Loucy (cell line): ENCODE measurements around the gene KCNJ6.

Experiments
- H2AFZ ChIP-seq: fragments of 200-600 bp; sonication (generic); 2 replicates; pipeline ENCODE4 v1.6.0; 2016; ENCODE audit warnings: antibody characterized with exemption, mild to moderate bottlenecking, low read length, moderate library complexity
- H3F3A ChIP-seq: fragments of 200-600 bp; 2 replicates; pipeline ENCODE4 v1.6.0; 2016; ENCODE audit warnings: antibody characterized with exemption, low read depth, mild to moderate bottlenecking
- H3K27me3 ChIP-seq: fragments of 200-600 bp; sonication (generic); 2 replicates; pipeline ENCODE4 v1.6.1; 2014; ENCODE audit warnings: low read length, mild to moderate bottlenecking; ENCODE audit not compliant: insufficient read depth, poor library complexity, severe bottlenecking
- H3K36me3 ChIP-seq: fragments of 200-600 bp; sonication (generic); 2 replicates; pipeline ENCODE4 v1.6.1; 2016; ENCODE audit warnings: low read length; ENCODE audit not compliant: insufficient read depth
- H3K4me1 ChIP-seq: fragments of 200-600 bp; sonication (generic); 2 replicates; pipeline ENCODE4 v1.5.1; 2014; ENCODE audit warnings: low read length, mild to moderate bottlenecking; ENCODE audit not compliant: insufficient read depth, poor library complexity, severe bottlenecking
- H3K4me2 ChIP-seq: fragments of 200-600 bp; sonication (generic); 2 replicates; pipeline ENCODE4 v1.6.0; 2014; ENCODE audit warnings: antibody characterized with exemption, low read length, low read depth, mild to moderate bottlenecking; ENCODE audit not compliant: poor library complexity, severe bottlenecking
- H3K4me3 ChIP-seq: fragments of 200-600 bp; sonication (generic); 2 replicates; pipeline ENCODE4 v1.5.1; 2014; ENCODE audit warnings: low read length, mild to moderate bottlenecking, mixed read lengths; ENCODE audit not compliant: poor library complexity, severe bottlenecking
- H3K79me2 ChIP-seq: fragments of 200-600 bp; sonication (generic); 2 replicates; pipeline ENCODE4 v1.6.1; 2014; ENCODE audit warnings: low read length; ENCODE audit not compliant: insufficient read depth
- H3K9ac ChIP-seq: fragments of 200-600 bp; sonication (generic); 2 replicates; pipeline ENCODE4 v1.6.0; 2014; ENCODE audit warnings: mild to moderate bottlenecking, low read depth, low read length, moderate library complexity; ENCODE audit not compliant: poor library complexity, severe bottlenecking
- H3K9me2 ChIP-seq: fragments of 200-600 bp; sonication (generic); replicated peaks from 2 replicates; pipeline ENCODE4 v1.6.1; 2016; ENCODE audit warnings: low read depth, low read length, mixed read lengths
- H3K9me3 ChIP-seq: fragments of 200-600 bp; sonication (generic); 2 replicates; pipeline ENCODE4 v1.6.1; 2014; ENCODE audit warnings: mild to moderate bottlenecking, antibody characterized with exemption, low read length, low read depth; ENCODE audit not compliant: insufficient read depth
- H4K20me1 ChIP-seq: fragments of 200-600 bp; sonication (generic); 2 replicates; pipeline ENCODE4 v1.6.0; 2014; ENCODE audit warnings: antibody characterized with exemption, low read length, mild to moderate bottlenecking; ENCODE audit not compliant: insufficient read depth, poor library complexity, severe bottlenecking
- EZH2phosphoT487 ChIP-seq: fragments of 200-600 bp; IDR thresholded peaks from 2 replicates; pipeline ENCODE4 v1.6.1; 2018; ENCODE audit warnings: antibody characterized with exemption, mild to moderate bottlenecking, moderate library complexity, borderline replicate concordance
- TF ChIP-seq, protein P1 (sequence below): fragments of 200-600 bp; sonication (generic); conservative IDR thresholded peaks from 2 replicates; pipeline ENCODE4 v1.5.1; 2014; ENCODE audit warnings: mild to moderate bottlenecking, antibody characterized with exemption, low read length

KCNJ6 gene

DNA sequence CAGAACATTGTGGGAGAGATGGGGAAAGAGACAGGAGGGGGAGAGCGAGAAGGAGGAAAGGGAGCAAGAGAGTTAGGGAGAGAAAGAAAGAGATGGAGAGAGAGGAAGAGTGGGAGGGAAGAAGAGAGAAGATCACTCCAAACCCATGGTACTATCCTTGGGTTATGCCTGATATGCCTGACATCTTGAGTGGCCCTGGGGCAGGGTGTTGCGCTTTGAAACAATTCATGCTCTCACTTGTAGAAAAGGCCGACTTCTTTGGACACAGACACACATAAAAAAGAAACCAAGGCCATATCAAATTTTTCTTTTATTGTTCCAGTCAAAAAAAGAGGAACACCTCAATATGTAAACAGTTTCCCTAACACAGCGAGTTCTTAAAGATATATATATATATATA, 309.2 kb downstream of the KCNJ6 start:
- Histone ChIP-seq H3K9me2 (no peaks in the 10 kb centered on the region), H2AFZ (no peak overlapping the region), H3K36me3 (no peaks in the 10 kb centered on the region), H3K4me1 (no peaks in the 10 kb centered on the region), H3K4me3 (no peak overlapping the region), H3K4me2 (no peak overlapping the region), H3K9ac (no peak overlapping the region), H3K9me3 (no peaks in the 10 kb centered on the region), H3K79me2 (no peaks in the 10 kb centered on the region), H3K27me3 (no peaks in the 10 kb centered on the region), H4K20me1 (no peaks in the 10 kb centered on the region), H3F3A (no peaks in the 10 kb centered on the region)
- TF ChIP-seq EZH2phosphoT487, result no peak
- TF ChIP-seq, protein P1, sequence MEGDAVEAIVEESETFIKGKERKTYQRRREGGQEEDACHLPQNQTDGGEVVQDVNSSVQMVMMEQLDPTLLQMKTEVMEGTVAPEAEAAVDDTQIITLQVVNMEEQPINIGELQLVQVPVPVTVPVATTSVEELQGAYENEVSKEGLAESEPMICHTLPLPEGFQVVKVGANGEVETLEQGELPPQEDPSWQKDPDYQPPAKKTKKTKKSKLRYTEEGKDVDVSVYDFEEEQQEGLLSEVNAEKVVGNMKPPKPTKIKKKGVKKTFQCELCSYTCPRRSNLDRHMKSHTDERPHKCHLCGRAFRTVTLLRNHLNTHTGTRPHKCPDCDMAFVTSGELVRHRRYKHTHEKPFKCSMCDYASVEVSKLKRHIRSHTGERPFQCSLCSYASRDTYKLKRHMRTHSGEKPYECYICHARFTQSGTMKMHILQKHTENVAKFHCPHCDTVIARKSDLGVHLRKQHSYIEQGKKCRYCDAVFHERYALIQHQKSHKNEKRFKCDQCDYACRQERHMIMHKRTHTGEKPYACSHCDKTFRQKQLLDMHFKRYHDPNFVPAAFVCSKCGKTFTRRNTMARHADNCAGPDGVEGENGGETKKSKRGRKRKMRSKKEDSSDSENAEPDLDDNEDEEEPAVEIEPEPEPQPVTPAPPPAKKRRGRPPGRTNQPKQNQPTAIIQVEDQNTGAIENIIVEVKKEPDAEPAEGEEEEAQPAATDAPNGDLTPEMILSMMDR, result no peak

DNA sequence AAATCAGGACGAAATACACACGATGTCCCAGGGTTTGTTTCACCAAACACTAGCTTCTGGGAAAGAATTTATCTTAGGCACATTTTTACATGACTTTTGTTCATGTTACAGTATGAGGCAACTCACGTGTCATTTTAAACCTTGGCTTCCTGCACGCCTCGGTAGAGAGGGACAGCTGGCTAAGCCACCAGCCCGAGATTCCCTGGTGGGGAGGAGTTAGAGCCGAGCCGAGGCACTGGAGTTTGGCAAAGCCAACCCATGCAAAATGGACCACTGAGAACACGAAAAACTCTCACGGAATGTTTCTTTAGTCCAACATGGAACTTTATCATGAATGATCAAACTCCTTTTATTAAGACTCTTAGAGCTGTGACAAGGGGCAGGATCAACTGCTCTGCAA, 309.7 kb downstream of the KCNJ6 start:
- H3K36me3 ChIP-seq, result no peaks in the 10 kb centered on the region
- no peak for TF ChIP-seq EZH2phosphoT487
- no peaks in the 10 kb centered on the region for H3K79me2 ChIP-seq
- H2AFZ ChIP-seq, result no peak overlapping the region
- H3K4me3 ChIP-seq, result no peak overlapping the region
- no peaks in the 10 kb centered on the region for H3K27me3 ChIP-seq
- H3K9me3 ChIP-seq, result no peaks in the 10 kb centered on the region
- no peaks in the 10 kb centered on the region for H3K9me2 ChIP-seq
- H3K4me1 ChIP-seq, result no peaks in the 10 kb centered on the region
- H4K20me1 ChIP-seq, result no peaks in the 10 kb centered on the region
- no peaks in the 10 kb centered on the region for H3F3A ChIP-seq
- H3K9ac ChIP-seq, result no peak overlapping the region
- no peak overlapping the region for H3K4me2 ChIP-seq

DNA sequence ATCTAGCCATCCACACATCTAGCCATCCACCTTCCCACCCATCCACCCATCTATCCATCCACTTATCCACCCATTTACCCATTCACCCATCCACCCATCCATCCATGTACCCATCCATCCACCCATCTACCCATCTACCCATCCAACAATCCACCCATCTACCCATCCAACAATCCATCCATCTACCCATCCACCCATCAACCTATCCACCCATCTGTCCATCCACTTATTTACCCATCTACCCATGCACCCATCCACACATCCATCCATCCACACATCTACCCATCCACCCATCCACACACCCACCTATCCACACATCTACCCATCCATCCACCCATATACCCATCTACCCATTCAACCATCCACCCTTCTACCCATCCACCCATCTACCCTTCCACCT, 311.3 kb downstream of the KCNJ6 start:
- H3K79me2 ChIP-seq, result no peaks in the 10 kb centered on the region
- TF ChIP-seq EZH2phosphoT487, result no peak
- TF ChIP-seq, protein P1, result no peak
- no peak overlapping the region for H3K4me3 ChIP-seq
- H3K27me3 ChIP-seq, result no peaks in the 10 kb centered on the region
- no peaks in the 10 kb centered on the region for H4K20me1 ChIP-seq
- H3K4me1 ChIP-seq, result no peaks in the 10 kb centered on the region
- H3K36me3 ChIP-seq, result no peaks in the 10 kb centered on the region
- no peaks in the 10 kb centered on the region for H3K9me2 ChIP-seq
- no peaks in the 10 kb centered on the region for H3K9me3 ChIP-seq
- H3F3A ChIP-seq, result no peaks in the 10 kb centered on the region
- H2AFZ ChIP-seq, result no peak overlapping the region
- no peak overlapping the region for H3K9ac ChIP-seq
- no peak overlapping the region for H3K4me2 ChIP-seq

DNA sequence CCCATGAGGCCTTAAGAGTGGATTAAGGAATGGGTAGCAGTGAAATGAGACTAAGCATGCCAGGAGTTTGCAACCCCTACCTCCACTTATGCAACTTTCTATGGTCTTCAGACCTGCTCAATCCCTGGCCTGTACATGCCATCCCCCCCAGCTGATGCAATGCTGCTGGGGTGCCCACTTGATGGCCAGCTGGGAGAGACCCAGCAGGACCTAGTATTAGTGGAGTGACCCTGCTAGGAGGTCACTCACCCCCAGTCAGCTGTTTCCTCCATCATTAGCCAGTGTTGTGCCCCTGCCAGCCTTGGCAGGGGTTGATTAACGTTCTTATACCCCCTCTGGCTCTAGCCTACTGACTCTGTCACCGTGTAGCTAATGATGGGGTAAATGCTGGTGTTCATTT, 313.1 kb downstream of the KCNJ6 start:
- Histone ChIP-seq H4K20me1 (no peaks in the 10 kb centered on the region), H3K27me3 (no peaks in the 10 kb centered on the region), H3K36me3 (no peaks in the 10 kb centered on the region), H3K79me2 (no peaks in the 10 kb centered on the region), H3K9me3 (no peaks in the 10 kb centered on the region), H3K4me3 (no peak overlapping the region), H3K4me2 (no peak overlapping the region), H3K9me2 (no peaks in the 10 kb centered on the region), H3F3A (no peaks in the 10 kb centered on the region), H3K9ac (no peak overlapping the region), H3K4me1 (no peaks in the 10 kb centered on the region), H2AFZ (no peak overlapping the region)
- no peak for TF ChIP-seq EZH2phosphoT487
- TF ChIP-seq, protein P1, result no peak
